ENCODE results near the gene BTG3. TPM values are rescaled to one million over a fixed set of nuclear protein-coding genes. Genes with fewer than 3 reads are reported as not detected.

The BTG3 gene
- total and polyA plus RNA-seq, 2 donors (not counting 3 experiments of a cell fraction or from before 2014, with no cell fraction given) = 18.1 to 37.2 TPM

DNA sequence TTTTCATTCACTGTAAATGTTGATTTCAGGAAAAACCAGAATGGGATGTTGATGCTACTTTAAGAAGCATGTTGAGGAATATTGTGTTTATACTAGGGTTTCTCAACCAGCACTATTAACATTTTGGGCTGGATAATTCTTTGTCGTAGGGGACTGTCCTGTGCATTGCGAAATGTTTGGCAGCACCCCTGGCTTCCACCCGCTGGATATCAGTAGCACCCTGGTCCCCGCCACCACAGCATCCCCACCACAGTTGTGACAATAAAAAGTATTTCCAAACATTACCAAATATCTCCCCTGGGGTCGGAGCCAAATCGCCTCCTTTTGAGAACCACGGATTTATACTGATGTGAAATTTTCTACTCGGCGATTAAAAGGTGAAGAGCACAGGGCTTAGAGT is 41.9 kb downstream of the BTG3 start:
- DNase-seq (ENCODE audit: low read depth, low spot score) (no peak), FAIRE-seq (no peak)
- no peaks in the 10 kb centered on the region for H3K36me3 ChIP-seq (ENCODE audit: control insufficient read depth in 2 of 2, extremely low read depth in 1 of 2, insufficient read depth in 2 of 2, low read length in 2 of 2)
- H3K9ac ChIP-seq (replicated peaks; ENCODE audit: extremely low read depth, insufficient read depth, low read length) = no peak overlapping the region
- BruUV-seq (replicated peaks) = no TSS peak
- H4K20me1 ChIP-seq (replicated peaks; ENCODE audit: control insufficient read depth, extremely low read depth, insufficient read depth, low read length) = no peaks in the 10 kb centered on the region
- dilution Hi-C loops (cut with MboI; ENCODE audit: extremely low pct_ligation_motif_present, low sequenced_read_pairs) = no loop called here
- H3K4me1 ChIP-seq (ENCODE audit: control insufficient read depth, extremely low read depth, insufficient read depth, low read length) = no peaks in the 10 kb centered on the region
- H3K4me2 ChIP-seq (ENCODE audit: insufficient read depth, low read length) = no peak overlapping the region
- no peaks in the 10 kb centered on the region for H3K79me2 ChIP-seq (ENCODE audit: control insufficient read depth, insufficient read depth, low read length)
- no peaks in the 10 kb centered on the region for H3K9me3 ChIP-seq (replicated peaks; ENCODE audit: control insufficient read depth, insufficient read depth, low read length)
- ChIA-PET POLR2A (no interaction called here), CTCF (interaction anchor here (0.6 to 2.2 kb wide), 5 partner anchors 12 to 184 kb away, joined by 3 to 11 read pairs (median 4); no protein-coding TSS in a partner anchor)
- intact Hi-C loops (cut with micrococcal nuclease) = no loop called here
- H3K27me3 ChIP-seq (ENCODE audit: control insufficient read depth in 2 of 2, insufficient read depth in 2 of 2, low read length in 2 of 2) = peaks cover 0 to 3% of the 10 kb centered on the region in 2 experiments
- TF ChIP-seq POLR2AphosphoS5 (IDR thresholded peaks at IDR 0.05; ENCODE audit: insufficient read depth, low read depth, low read length) (no peak), CTCF (IDR thresholded peaks at IDR 0.05; ENCODE audit: extremely low read depth in 1 of 2, insufficient read depth in 1 of 2, low read depth in 1 of 2, low read length in 2 of 2) (no peak)
- H3K9me1 ChIP-seq (replicated peaks; ENCODE audit: control insufficient read depth, extremely low read depth, insufficient read depth, low read length) = no peaks in the 10 kb centered on the region
- H3K4me3 ChIP-seq (replicated peaks in 1 of 3; ENCODE audit: insufficient read depth in 1 of 3, low read depth in 1 of 3, low read length in 3 of 3) = no peak overlapping the region
- H3K27ac ChIP-seq (ENCODE audit: insufficient read depth, low read depth, low read length) = no peak overlapping the region
- H2AFZ ChIP-seq (ENCODE audit: low read depth, low read length) = no peak overlapping the region

- Histone ChIP-seq H3K79me2 (ENCODE audit: control insufficient read depth, insufficient read depth, low read length) (no peaks in the 10 kb centered on the region), H3K9me3 (replicated peaks; ENCODE audit: control insufficient read depth, insufficient read depth, low read length) (no peaks in the 10 kb centered on the region), H3K36me3 (ENCODE audit: control insufficient read depth in 2 of 2, extremely low read depth in 1 of 2, insufficient read depth in 2 of 2, low read length in 2 of 2) (no peaks in the 10 kb centered on the region), H3K4me2 (ENCODE audit: insufficient read depth, low read length) (no peak overlapping the region), H3K27me3 (ENCODE audit: control insufficient read depth in 2 of 2, insufficient read depth in 2 of 2, low read length in 2 of 2) (no peaks in the 10 kb centered on the region), H2AFZ (ENCODE audit: low read depth, low read length) (no peak overlapping the region), H3K4me1 (ENCODE audit: control insufficient read depth, extremely low read depth, insufficient read depth, low read length) (no peaks in the 10 kb centered on the region), H3K27ac (ENCODE audit: insufficient read depth, low read depth, low read length) (no peak overlapping the region), H3K9ac (replicated peaks; ENCODE audit: extremely low read depth, insufficient read depth, low read length) (no peak overlapping the region), H4K20me1 (replicated peaks; ENCODE audit: control insufficient read depth, extremely low read depth, insufficient read depth, low read length) (no peaks in the 10 kb centered on the region), H3K9me1 (replicated peaks; ENCODE audit: control insufficient read depth, extremely low read depth, insufficient read depth, low read length) (no peaks in the 10 kb centered on the region), H3K4me3 (replicated peaks in 1 of 3; ENCODE audit: insufficient read depth in 1 of 3, low read depth in 1 of 3, low read length in 3 of 3) (no peak overlapping the region)
- dilution Hi-C loops (cut with MboI; ENCODE audit: extremely low pct_ligation_motif_present, low sequenced_read_pairs) (no loop called here), intact Hi-C loops (cut with micrococcal nuclease) (no loop called here)
- peak; percentile 33 for FAIRE-seq
- DNase-seq (ENCODE audit: low read depth, low spot score) = peak; percentile 12
- POLR2A ChIA-PET = no interaction called here
- no peak for TF ChIP-seq MYC (IDR thresholded peaks at IDR 0.05; ENCODE audit: low read depth, low read length)
- no peak for TF ChIP-seq GATA2 (IDR thresholded peaks at IDR 0.05; ENCODE audit: insufficient read depth, insufficient read length, low read depth, low read length)
- TF ChIP-seq POLR2AphosphoS5 (IDR thresholded peaks at IDR 0.05; ENCODE audit: insufficient read depth, low read depth, low read length) = no peak
- no peak for TF ChIP-seq EZH2 (IDR thresholded peaks at IDR 0.05; ENCODE audit: borderline replicate concordance, low read depth, low read length, severe bottlenecking)
- CTCF ChIA-PET = interaction anchor here (0.8 to 6.8 kb wide), 3 partner anchors 11 to 174 kb away, joined by 3 to 47 read pairs (median 8); no protein-coding TSS in a partner anchor
- no TSS peak for BruUV-seq (replicated peaks)
Measured at GRCh38 chr21:17560377-17561025, 52.2 kb downstream of the BTG3 start.

Data from endothelial cell of umbilical vein (primary cell).